WERI-Rb-1 (cell line): Measurements from ENCODE around the gene UQCRC1.
A peak's percentile ranks its signal among the peaks of the same experiment; 100 is the strongest.

Source experiments
- DNase-seq: peaks from one replicate; pipeline ENCODE4 v3.0.0-alpha.2; 2020
- H3K27ac ChIP-seq: fragments of 250-450 bp; sonication (Bioruptor Pico); 2 replicates; pipeline ENCODE4 v1.5.1; 2020; ENCODE audit warnings: mild to moderate bottlenecking, moderate library complexity
- H3K27me3 ChIP-seq: fragments of 250-450 bp; sonication (Bioruptor Pico); 2 replicates; pipeline ENCODE4 v1.5.1; 2021; ENCODE audit warnings: mild to moderate bottlenecking, low read depth, moderate library complexity; ENCODE audit not compliant: insufficient read depth, severe bottlenecking
- H3K36me3 ChIP-seq: fragments of 250-450 bp; sonication (Bioruptor Pico); 2 replicates; pipeline ENCODE4 v1.5.1; 2020; ENCODE audit warnings: mild to moderate bottlenecking, moderate library complexity
- H3K4me3 ChIP-seq: 2 replicates; pipeline ENCODE4 v1.5.1; 2011; ENCODE audit warnings: low read depth, mild to moderate bottlenecking, control low read depth, low read length
- H3K9me3 ChIP-seq: fragments of 250-450 bp; sonication (Bioruptor Pico); 2 replicates; pipeline ENCODE4 v1.5.1; 2021; ENCODE audit warnings: mild to moderate bottlenecking, moderate library complexity; ENCODE audit not compliant: severe bottlenecking
- TF ChIP-seq, protein P1 (sequence below): IDR thresholded peaks from 2 replicates; pipeline ENCODE4 v1.5.1; 2011; ENCODE audit warnings: low read depth, mild to moderate bottlenecking, control low read depth, inconsistent platforms, low read length

UQCRC1 gene

DNA sequence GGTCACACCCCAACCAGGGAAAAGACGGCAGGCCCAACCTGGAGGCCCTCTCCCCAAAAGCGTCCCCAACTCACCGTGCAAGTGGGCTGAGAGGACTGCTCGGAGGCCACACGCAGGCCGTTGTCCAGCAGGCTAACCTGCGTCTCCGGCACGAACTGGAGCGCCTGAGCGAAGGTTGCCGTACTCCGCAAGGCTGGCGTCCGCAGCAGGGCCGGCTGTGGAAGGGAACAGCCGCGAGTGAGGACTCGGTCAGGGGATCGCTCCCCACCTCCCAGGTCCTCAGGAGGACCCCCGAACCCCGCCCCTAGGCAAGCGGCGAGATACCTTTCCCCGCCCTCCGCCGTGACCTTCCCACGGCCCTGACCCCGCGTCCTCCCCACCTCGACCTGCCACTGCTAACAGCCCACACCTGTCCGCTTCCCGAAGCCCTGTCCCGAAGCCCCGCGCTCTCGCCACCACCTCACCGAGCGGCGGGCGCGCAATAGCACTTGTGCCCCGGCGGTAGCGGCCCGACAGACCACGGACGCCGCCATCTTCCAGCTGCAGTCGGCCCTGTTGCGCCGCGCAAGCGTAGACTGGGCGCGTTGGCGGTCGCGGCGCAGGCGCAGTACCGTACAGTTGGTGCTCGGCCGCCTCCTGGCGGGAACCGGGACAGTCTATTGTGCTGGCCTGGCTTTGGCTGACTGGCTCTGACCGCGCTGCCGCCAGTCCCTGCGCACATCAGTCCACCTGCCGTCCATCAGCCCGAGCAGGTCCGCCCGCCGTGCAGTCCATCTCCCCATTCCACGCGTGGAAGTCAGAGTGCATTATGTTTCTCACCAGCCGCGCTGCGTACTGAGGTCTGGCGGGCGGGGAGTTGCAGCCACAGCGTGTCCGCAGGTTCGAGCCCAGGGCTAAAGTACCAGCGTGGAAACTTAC, at the start of gene UQCRC1:
Gene UQCRC1, minus strand, starts transcription at position 559 of the 918 bp plus-strand sequence. Its CDS starts 26 bp downstream, at position 533.
- Histone ChIP-seq H3K9me3 (no peaks in the 10 kb centered on the region), H3K36me3 (peaks cover 48% of the 10 kb centered on the region), H3K27me3 (no peaks in the 10 kb centered on the region), H3K27ac (peak within 1 kb of the TSS; percentile 89), H3K4me3 (peak within 1 kb of the TSS; percentile 89)
- TF ChIP-seq, protein P1, sequence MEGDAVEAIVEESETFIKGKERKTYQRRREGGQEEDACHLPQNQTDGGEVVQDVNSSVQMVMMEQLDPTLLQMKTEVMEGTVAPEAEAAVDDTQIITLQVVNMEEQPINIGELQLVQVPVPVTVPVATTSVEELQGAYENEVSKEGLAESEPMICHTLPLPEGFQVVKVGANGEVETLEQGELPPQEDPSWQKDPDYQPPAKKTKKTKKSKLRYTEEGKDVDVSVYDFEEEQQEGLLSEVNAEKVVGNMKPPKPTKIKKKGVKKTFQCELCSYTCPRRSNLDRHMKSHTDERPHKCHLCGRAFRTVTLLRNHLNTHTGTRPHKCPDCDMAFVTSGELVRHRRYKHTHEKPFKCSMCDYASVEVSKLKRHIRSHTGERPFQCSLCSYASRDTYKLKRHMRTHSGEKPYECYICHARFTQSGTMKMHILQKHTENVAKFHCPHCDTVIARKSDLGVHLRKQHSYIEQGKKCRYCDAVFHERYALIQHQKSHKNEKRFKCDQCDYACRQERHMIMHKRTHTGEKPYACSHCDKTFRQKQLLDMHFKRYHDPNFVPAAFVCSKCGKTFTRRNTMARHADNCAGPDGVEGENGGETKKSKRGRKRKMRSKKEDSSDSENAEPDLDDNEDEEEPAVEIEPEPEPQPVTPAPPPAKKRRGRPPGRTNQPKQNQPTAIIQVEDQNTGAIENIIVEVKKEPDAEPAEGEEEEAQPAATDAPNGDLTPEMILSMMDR: peak; percentile 83
- DNase-seq: peak; percentile 93

DNA sequence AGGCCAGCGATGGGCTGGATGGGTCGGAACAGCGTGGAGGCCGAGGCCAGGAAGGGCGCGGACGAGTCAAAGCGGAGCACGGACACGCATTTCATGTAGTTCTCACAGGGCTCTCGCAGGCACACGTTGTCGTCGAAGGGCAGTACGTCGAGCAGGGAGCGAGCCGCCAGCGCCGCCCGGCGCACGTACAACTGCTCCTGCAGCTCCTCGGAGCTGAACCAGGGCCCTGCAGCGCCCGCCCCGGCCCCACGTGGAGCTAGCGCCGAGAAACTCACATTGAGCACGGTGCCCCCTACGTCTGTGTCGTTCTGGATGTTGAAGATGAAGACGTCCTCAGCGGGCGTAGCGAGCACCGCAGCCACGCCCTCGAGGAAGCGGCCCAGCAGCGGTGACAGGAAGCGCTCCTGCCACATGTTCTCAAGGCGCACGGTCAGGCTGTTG, 47.4 kb upstream of the UQCRC1 start:
- Histone ChIP-seq H3K27ac (no peak overlapping the region), H3K36me3 (peaks cover 94% of the 10 kb centered on the region), H3K9me3 (peaks cover 19% of the 10 kb centered on the region), H3K4me3 (no peak overlapping the region), H3K27me3 (no peaks in the 10 kb centered on the region)
- no peak for DNase-seq
- TF ChIP-seq, protein P1: no peak

DNA sequence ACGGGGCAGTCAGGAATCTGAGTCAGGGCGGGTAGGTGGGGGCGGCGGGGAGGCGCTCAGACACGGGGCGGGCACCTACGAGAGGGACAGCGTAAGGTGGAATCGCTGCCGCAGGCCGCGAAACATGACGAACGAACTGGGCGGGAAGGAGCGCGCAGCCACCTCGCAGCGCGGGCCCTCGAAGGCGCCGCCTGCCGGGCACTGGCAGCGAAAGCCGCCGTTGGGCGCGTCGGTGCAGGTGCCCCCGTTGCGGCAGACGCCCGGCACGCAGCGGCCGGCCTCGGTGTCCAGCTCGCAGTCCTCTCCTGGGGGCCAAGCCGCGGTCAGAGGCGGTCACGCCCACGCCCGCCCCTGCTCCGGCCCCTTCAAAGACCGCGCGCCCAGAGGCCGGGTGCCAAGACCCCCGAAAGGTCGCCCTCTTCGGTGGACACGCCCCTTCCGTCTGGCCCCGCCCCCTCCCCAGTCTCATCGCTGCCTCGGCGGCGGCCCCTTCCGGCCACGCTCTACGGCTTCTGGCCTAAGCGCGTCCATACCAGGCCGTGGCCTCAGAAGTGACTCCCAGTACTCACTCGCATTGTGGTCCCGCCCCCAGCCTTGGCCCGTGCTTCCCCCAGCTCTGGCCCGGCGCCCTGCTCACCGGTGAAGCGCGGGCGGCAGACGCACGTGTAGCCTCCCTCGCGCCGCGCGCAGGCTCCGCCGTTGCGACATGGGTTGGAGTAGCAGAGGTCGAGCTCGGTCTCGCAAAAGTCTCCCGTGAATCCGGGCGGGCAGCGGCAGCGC, 46.8 kb upstream of the UQCRC1 start:
- TF ChIP-seq, protein P1: no peak
- no peak for DNase-seq
- H3K4me3 ChIP-seq: no peak overlapping the region
- no peaks in the 10 kb centered on the region for H3K27me3 ChIP-seq
- H3K36me3 ChIP-seq: peaks cover 94% of the 10 kb centered on the region
- H3K9me3 ChIP-seq: peaks cover 12% of the 10 kb centered on the region
- no peak overlapping the region for H3K27ac ChIP-seq

DNA sequence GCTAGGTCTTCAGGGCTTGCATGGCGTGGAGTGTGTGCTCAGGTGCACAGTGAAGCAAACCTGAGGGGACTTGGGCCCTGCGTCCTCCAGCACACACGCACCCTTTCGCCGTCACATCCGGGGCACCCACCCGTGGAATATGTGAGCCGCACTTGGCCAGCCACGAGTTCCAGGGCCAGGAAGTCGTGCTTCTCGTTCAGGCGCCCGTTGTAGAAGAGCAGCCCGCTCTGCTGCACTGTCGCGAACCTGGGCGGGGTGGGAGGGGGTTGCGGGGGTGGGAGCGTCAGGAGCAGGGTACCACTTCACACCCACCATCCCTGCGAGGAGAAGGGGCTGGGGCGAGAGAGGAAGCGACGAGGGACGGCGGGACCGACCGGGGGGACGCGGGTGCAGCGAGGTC, 46.2 kb upstream of the UQCRC1 start:
- no peaks in the 10 kb centered on the region for H3K27me3 ChIP-seq
- H3K9me3 ChIP-seq: peaks cover 6% of the 10 kb centered on the region
- no peak overlapping the region for H3K4me3 ChIP-seq
- H3K27ac ChIP-seq: no peak overlapping the region
- no peak for DNase-seq
- TF ChIP-seq, protein P1: no peak
- H3K36me3 ChIP-seq: peaks cover 94% of the 10 kb centered on the region

DNA sequence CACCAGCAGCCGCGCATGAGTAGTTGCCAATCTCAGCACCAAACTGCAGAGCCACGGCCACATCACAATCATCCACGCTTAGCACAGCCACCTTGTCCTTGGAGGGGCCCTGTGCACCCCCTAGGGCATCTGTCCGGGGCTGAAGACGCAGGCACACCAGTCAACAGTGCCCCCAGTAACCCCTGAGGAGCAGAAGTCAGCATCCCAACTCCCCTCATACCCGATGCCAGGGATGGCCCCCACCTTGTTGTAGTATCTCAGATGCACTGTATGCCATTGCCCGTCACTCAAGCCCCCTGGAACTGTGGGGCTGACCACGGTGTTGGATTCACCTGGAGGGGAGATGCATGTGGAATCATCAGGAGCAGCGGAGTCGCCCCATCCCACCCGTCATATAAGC, 45.6 kb upstream of the UQCRC1 start:
- Histone ChIP-seq H3K9me3 (peaks cover under 1% of the 10 kb centered on the region), H3K36me3 (peaks cover 92% of the 10 kb centered on the region), H3K27me3 (no peaks in the 10 kb centered on the region), H3K4me3 (no peak overlapping the region), H3K27ac (no peak overlapping the region)
- TF ChIP-seq, protein P1: no peak
- no peak for DNase-seq
